Measurements from ENCODE around the gene LAMA2.

LAMA2 gene

GRCh38 chr6:129009851-129010250 is 126.9 kb downstream of the LAMA2 start:
- Histone ChIP-seq H3K9me3 (replicated peaks; ENCODE audit: insufficient read depth, low read length) (no peaks in the 10 kb centered on the region), H3K4me3 (ENCODE audit: low read length) (no peak overlapping the region), H3K9me2 (replicated peaks; ENCODE audit: insufficient read depth, low read length) (no peaks in the 10 kb centered on the region), H3K9ac (ENCODE audit: low read length) (no peak overlapping the region), H3F3A (ENCODE audit: insufficient read depth, low read length) (no peaks in the 10 kb centered on the region), H3K36me3 (replicated peaks; ENCODE audit: insufficient read depth, low read length) (no peaks in the 10 kb centered on the region), H3K4me1 (ENCODE audit: low read length) (no peaks in the 10 kb centered on the region), H3K79me2 (ENCODE audit: low read length) (no peaks in the 10 kb centered on the region), H3K27me3 (replicated peaks; ENCODE audit: insufficient read depth, low read length) (no peaks in the 10 kb centered on the region), H3K4me2 (ENCODE audit: low read depth, low read length) (no peak overlapping the region), H4K20me1 (ENCODE audit: insufficient read depth, low read length) (no peaks in the 10 kb centered on the region), H2AFZ (ENCODE audit: low read length) (no peak overlapping the region), H3K27ac (ENCODE audit: low read length) (no peak overlapping the region)
- TF ChIP-seq CTCF (IDR thresholded peaks at IDR 0.05; ENCODE audit: low read length) (no peak), EZH2 (optimal IDR thresholded peaks at IDR 0.05; ENCODE audit: low read depth, low read length) (no peak), EZH2phosphoT487 (IDR thresholded peaks at IDR 0.05; ENCODE audit: low read length) (no peak)
- no peak for DNase-seq

- no peaks in the 10 kb centered on the region for H3K4me1 ChIP-seq (ENCODE audit: low read length)
- H3K9me2 ChIP-seq (replicated peaks; ENCODE audit: insufficient read depth, low read length): no peaks in the 10 kb centered on the region
- no peaks in the 10 kb centered on the region for H3K36me3 ChIP-seq (replicated peaks; ENCODE audit: insufficient read depth, low read length)
- DNase-seq: no peak
- H3K27me3 ChIP-seq (replicated peaks; ENCODE audit: insufficient read depth, low read length): no peaks in the 10 kb centered on the region
- H3F3A ChIP-seq (ENCODE audit: insufficient read depth, low read length): no peaks in the 10 kb centered on the region
- H3K4me3 ChIP-seq (ENCODE audit: low read length): no peak overlapping the region
- no peaks in the 10 kb centered on the region for H4K20me1 ChIP-seq (ENCODE audit: insufficient read depth, low read length)
- no peak overlapping the region for H3K27ac ChIP-seq (ENCODE audit: low read length)
- H3K4me2 ChIP-seq (ENCODE audit: low read depth, low read length): no peak overlapping the region
- no peaks in the 10 kb centered on the region for H3K79me2 ChIP-seq (ENCODE audit: low read length)
- H2AFZ ChIP-seq (ENCODE audit: low read length): no peak overlapping the region
- H3K9ac ChIP-seq (ENCODE audit: low read length): no peak overlapping the region
- no peaks in the 10 kb centered on the region for H3K9me3 ChIP-seq (replicated peaks; ENCODE audit: insufficient read depth, low read length)
- TF ChIP-seq EZH2 (optimal IDR thresholded peaks at IDR 0.05; ENCODE audit: low read depth, low read length) (no peak), CTCF (IDR thresholded peaks at IDR 0.05; ENCODE audit: low read length) (no peak), EZH2phosphoT487 (IDR thresholded peaks at IDR 0.05; ENCODE audit: low read length) (no peak)
These were observed 131.4 kb downstream of the LAMA2 start for GRCh38 chr6:129014302-129014701.

DNA sequence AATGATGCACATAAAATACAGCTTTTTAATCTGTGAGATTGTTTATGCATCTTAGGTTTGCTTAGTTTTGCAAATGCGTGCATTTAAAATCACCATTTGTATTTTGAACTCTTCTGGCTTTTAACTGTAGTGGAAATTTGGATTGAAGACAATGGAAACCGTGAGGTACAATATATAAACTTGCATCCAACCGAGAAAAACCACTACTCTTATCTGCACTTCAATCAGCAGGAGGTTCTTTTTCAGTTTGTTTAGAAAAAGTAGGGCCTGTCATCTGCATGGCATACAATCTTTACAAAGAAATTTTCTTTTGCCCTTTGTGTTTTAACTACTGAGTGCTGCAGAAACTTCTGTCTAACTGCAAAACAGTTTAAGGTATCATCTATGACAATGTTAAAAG is 132.8 kb downstream of the LAMA2 start:
- Histone ChIP-seq H3K9me3 (replicated peaks; ENCODE audit: insufficient read depth, low read length) (no peaks in the 10 kb centered on the region), H4K20me1 (ENCODE audit: insufficient read depth, low read length) (no peaks in the 10 kb centered on the region), H3K4me1 (ENCODE audit: low read length) (no peaks in the 10 kb centered on the region), H3K36me3 (replicated peaks; ENCODE audit: insufficient read depth, low read length) (no peaks in the 10 kb centered on the region), H3K27me3 (replicated peaks; ENCODE audit: insufficient read depth, low read length) (no peaks in the 10 kb centered on the region), H3K9ac (ENCODE audit: low read length) (no peak overlapping the region), H3F3A (ENCODE audit: insufficient read depth, low read length) (no peaks in the 10 kb centered on the region), H3K79me2 (ENCODE audit: low read length) (no peaks in the 10 kb centered on the region), H3K27ac (ENCODE audit: low read length) (no peak overlapping the region), H3K4me2 (ENCODE audit: low read depth, low read length) (no peak overlapping the region), H3K4me3 (ENCODE audit: low read length) (no peak overlapping the region), H2AFZ (ENCODE audit: low read length) (no peak overlapping the region), H3K9me2 (replicated peaks; ENCODE audit: insufficient read depth, low read length) (no peaks in the 10 kb centered on the region)
- no peak for DNase-seq
- TF ChIP-seq CTCF (IDR thresholded peaks at IDR 0.05; ENCODE audit: low read length) (no peak), EZH2 (optimal IDR thresholded peaks at IDR 0.05; ENCODE audit: low read depth, low read length) (no peak), EZH2phosphoT487 (IDR thresholded peaks at IDR 0.05; ENCODE audit: low read length) (no peak)
